ENCODE results near the gene RPS2.

DNA sequence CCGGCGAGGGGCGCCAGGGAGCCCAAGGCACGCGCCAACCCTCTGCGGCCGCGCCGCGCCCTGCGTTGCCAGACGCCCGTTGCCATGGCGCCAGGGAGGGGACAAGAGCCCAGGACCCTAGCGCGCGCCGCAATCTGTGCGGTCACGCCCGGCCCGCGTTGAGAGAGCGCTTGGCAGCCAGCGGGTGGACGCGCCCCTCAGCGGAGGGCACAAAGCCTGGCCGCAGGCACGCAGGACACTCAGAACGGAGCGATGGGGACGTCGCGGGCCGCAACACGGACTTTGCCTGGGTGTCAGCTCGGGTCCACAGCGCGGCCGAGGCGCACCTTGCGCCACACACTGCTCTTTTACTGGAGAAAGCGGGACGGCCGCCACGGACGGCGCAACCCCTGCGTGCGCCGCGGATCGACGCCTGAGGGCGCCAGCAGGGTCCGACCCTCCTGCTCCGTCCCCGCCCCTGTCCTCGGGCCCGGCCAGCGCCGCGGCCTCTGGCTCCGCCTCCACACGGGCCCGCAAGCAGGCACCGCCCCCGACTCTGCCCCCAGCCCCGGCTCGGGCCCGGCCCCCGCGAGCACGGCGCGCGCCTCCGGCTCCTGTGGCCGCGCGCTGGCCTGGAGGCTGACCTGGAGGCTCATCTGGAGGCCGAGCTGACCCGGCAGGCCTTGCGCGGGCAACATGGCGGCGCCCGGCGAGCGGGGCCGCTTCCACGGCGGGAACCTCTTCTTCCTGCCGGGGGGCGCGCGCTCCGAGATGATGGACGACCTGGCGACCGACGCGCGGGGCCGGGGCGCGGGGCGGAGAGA lies 19.1 kb upstream of the RPS2 start, which contains the start of gene GFER:
- TF ChIP-seq POLR2A (IDR thresholded peaks at IDR 0.05; ENCODE audit: extremely low read depth, insufficient read length) = peak; percentile 70
- TF ChIP-seq, protein P1, sequence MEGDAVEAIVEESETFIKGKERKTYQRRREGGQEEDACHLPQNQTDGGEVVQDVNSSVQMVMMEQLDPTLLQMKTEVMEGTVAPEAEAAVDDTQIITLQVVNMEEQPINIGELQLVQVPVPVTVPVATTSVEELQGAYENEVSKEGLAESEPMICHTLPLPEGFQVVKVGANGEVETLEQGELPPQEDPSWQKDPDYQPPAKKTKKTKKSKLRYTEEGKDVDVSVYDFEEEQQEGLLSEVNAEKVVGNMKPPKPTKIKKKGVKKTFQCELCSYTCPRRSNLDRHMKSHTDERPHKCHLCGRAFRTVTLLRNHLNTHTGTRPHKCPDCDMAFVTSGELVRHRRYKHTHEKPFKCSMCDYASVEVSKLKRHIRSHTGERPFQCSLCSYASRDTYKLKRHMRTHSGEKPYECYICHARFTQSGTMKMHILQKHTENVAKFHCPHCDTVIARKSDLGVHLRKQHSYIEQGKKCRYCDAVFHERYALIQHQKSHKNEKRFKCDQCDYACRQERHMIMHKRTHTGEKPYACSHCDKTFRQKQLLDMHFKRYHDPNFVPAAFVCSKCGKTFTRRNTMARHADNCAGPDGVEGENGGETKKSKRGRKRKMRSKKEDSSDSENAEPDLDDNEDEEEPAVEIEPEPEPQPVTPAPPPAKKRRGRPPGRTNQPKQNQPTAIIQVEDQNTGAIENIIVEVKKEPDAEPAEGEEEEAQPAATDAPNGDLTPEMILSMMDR (IDR thresholded peaks at IDR 0.05; ENCODE audit: low read depth, low read length) = no peak
